ENCODE measurements around the gene ETV6. TPM values are rescaled to one million over a fixed set of nuclear protein-coding genes. Genes with fewer than 3 reads are reported as not detected.

The ETV6 gene
- total RNA-seq, 1 experiment from 2014 or later: 14.1 TPM

DNA sequence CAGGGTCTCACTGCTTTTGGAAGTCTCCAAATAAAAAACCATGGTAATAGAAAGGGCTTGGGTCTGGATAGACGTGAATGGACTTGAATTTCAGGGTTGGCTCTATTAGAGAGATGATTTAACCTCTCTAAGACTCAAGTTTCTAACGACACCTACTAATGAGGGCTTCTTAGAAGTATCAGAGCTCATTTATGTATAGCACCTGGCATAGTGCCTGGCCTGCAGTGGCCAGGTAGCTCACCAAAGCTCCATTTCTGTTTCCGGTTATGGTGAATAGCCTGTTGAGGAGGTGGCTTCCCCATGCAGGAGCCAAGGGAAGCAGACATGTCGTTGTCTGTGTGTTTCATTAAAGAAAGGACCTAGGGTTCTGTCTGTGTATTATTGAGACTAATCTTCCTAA, 108.6 kb downstream of the ETV6 start (continued):
- TF ChIP-seq EGR1 (IDR thresholded peaks at IDR 0.05; ENCODE audit: low read depth): no peak
- TF ChIP-seq CBX3 (IDR thresholded peaks at IDR 0.05; ENCODE audit: low read depth): no peak
- no peak for TF ChIP-seq FOSL1 (IDR thresholded peaks at IDR 0.05; ENCODE audit: low read depth)
- TF ChIP-seq TCF7L2 (IDR thresholded peaks at IDR 0.05; ENCODE audit: borderline replicate concordance, extremely low read depth, insufficient read depth, insufficient read length): no peak
- TF ChIP-seq, protein P1, sequence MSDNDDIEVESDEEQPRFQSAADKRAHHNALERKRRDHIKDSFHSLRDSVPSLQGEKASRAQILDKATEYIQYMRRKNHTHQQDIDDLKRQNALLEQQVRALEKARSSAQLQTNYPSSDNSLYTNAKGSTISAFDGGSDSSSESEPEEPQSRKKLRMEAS (IDR thresholded peaks at IDR 0.05): no peak

DNA sequence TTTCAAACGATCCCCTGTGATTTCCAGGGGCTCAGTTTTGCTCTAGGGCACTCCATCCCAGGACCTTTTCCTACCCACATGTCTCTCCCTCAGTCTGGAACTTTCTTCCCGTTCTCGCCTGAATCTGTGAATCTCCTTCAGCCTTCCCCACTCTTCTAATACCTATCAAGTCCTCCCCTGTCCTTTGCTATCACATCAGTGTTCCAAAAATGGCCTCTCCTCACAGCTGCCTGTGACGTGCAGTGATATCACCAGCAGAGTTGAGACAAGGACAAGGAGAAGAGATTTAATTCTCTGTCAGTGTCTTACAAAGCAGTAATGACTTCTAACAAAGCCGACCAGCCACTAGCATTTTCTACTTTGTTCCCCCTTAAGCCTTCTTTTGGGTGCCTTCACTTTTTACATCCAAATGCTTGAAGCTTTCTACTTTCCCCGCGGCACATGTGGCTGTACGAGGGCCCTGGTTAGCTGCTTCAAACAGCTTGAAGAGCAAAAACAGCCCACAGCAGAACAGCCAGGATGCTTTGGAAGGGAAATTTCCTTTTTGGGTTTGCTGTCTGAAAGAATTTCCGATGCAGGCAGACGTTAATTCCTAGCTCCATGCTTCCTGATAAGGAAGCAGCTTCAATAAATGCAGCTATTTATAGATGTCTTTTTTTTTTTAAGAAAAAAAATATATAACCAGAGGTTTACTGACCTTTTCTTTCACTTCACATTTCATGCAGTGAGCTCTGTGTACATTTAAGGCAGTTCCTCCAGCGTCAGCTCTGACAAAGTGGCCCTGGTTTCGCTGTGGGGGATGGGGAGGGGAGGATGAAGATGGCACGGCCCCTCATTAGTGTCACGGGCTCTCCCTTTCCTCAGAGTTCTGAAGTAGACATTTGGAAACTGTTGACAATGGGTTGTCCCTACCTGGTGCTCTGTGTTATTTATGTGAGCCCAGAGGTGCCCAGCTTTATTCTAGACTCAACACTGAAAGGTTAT, 109.3 kb downstream of the ETV6 start:
- CTCF ChIA-PET: no interaction called here
- Histone ChIP-seq H3K4me2 (ENCODE audit: low read length) (no peak overlapping the region), H3K9ac (ENCODE audit: low read length) (no peak overlapping the region), H3K27ac (ENCODE audit: low read depth, low read length) (no peak overlapping the region), H4K20me1 (ENCODE audit: insufficient read depth) (no peaks in the 10 kb centered on the region), H3K36me3 (ENCODE audit: control insufficient read depth in 1 of 2, insufficient read depth in 2 of 2, low read length in 2 of 2) (peaks cover 0 to 2% of the 10 kb centered on the region in 2 experiments; a peak in 1 of 4 replicates), H3K4me3 (replicated peaks in 1 of 2; ENCODE audit: low read depth in 1 of 2, low read length in 2 of 2) (no peak overlapping the region), H3K79me2 (ENCODE audit: insufficient read depth, low read length) (no peaks in the 10 kb centered on the region), H2AFZ (ENCODE audit: low read depth, low read length, poor library complexity, severe bottlenecking) (no peak overlapping the region), H3K27me3 (ENCODE audit: insufficient read depth, low read length) (no peaks in the 10 kb centered on the region), H3K9me3 (ENCODE audit: control insufficient read depth in 1 of 2, insufficient read depth in 1 of 2, low read depth in 1 of 2, low read length in 2 of 2) (no peaks in the 10 kb centered on the region), H3K4me1 (ENCODE audit: control insufficient read depth in 1 of 2, insufficient read depth in 2 of 2, low read length in 2 of 2) (no peaks in the 10 kb centered on the region), H3K9me2 (ENCODE audit: insufficient read depth) (no peaks in the 10 kb centered on the region)
- ATAC-seq (no peak), DNase-seq (ENCODE audit: low read depth, low spot score) (no peak)
- TF ChIP-seq SP1 (IDR thresholded peaks at IDR 0.05; ENCODE audit: low read depth) (no peak), POLR2A (IDR thresholded peaks at IDR 0.05; ENCODE audit: borderline replicate concordance, extremely low read depth, insufficient read depth, insufficient read length) (no peak), FOSL1 (IDR thresholded peaks at IDR 0.05; ENCODE audit: low read depth) (no peak), SRF (IDR thresholded peaks at IDR 0.05; ENCODE audit: low read depth) (no peak), EGR1 (IDR thresholded peaks at IDR 0.05; ENCODE audit: low read depth) (no peak)
- TF ChIP-seq, protein P1 (IDR thresholded peaks at IDR 0.05): no peak
- POLR2A ChIA-PET: no interaction called here
- RAD21 ChIA-PET (ENCODE audit: low non-redundant PET in 1 of 2, low total read pairs in 2 of 2, uncharacterized antibody in 2 of 2, unreplicated experiment in 2 of 2): no interaction called here
- intact Hi-C loops (cut with micrococcal nuclease): no loop called here
- BruUV-seq (replicated peaks): no TSS peak
